ENCODE results near the gene TMEM132E.

Gene TMEM132E

DNA sequence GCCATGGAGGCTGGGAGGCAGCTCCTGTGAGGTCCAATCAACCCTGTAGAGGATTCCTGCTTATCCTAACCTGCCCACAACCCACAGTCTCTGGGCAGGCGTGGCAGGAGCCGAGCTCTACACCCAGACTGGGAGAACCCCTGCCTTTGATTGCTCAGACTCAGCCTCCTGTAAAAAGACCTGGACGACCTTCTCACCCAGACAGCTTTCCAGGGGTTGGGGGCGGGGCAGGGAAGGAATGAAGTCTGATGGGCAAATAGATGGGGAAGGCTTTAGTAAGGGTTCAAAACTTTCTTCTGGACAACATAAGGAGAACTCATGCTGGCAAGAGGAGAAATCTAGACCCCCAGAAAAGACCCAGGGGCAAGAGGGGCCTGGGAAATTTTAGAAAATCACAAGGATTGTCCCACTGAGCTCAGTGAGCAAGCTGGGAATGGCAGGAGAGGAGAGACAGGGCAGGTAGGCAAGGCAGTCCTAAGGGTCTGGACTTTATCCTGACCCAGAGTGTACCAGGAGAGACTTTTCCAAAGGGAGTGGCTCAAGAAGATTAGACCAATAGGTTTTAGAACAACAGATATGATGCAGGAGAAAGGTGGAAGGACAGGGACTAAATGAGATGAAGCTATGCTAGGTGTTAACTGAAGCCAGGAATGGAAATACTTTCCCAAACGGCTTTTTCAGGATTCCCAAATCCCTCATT, 70.8 kb downstream of the TMEM132E start:
- no peak overlapping the region for H3K4me3 ChIP-seq (ENCODE audit: low read depth, low read length)
- TF ChIP-seq, protein P1, sequence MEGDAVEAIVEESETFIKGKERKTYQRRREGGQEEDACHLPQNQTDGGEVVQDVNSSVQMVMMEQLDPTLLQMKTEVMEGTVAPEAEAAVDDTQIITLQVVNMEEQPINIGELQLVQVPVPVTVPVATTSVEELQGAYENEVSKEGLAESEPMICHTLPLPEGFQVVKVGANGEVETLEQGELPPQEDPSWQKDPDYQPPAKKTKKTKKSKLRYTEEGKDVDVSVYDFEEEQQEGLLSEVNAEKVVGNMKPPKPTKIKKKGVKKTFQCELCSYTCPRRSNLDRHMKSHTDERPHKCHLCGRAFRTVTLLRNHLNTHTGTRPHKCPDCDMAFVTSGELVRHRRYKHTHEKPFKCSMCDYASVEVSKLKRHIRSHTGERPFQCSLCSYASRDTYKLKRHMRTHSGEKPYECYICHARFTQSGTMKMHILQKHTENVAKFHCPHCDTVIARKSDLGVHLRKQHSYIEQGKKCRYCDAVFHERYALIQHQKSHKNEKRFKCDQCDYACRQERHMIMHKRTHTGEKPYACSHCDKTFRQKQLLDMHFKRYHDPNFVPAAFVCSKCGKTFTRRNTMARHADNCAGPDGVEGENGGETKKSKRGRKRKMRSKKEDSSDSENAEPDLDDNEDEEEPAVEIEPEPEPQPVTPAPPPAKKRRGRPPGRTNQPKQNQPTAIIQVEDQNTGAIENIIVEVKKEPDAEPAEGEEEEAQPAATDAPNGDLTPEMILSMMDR (IDR thresholded peaks at IDR 0.05; ENCODE audit: insufficient read depth, low read depth, low read length, missing control alignments) = no peak
- no peak for DNase-seq (ENCODE audit: low read depth)

DNA sequence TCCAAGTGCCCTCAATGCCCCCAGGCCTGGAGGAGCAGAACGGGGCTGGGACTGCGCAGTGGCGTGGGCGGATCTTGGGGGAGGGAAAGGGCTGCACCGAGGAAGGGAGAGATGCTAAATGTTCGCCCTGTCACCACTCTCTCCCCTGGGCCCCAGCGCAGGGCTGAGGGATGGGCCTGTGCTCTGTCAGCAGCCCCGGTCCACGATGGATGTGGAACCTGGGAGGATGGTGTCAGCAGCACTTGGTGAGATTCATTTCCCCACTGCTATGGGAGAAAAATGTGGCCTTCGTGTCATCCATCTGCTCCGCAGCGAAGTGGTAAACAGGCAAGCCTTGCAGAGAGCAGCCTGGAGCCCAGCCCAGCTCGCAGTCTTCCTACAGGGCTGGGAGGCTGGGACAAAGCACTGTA, 72.0 kb downstream of the TMEM132E start:
- H3K4me3 ChIP-seq (ENCODE audit: low read depth, low read length) = no peak overlapping the region
- DNase-seq (ENCODE audit: low read depth) = no peak
- TF ChIP-seq, protein P1 (IDR thresholded peaks at IDR 0.05; ENCODE audit: insufficient read depth, low read depth, low read length, missing control alignments) = no peak

DNA sequence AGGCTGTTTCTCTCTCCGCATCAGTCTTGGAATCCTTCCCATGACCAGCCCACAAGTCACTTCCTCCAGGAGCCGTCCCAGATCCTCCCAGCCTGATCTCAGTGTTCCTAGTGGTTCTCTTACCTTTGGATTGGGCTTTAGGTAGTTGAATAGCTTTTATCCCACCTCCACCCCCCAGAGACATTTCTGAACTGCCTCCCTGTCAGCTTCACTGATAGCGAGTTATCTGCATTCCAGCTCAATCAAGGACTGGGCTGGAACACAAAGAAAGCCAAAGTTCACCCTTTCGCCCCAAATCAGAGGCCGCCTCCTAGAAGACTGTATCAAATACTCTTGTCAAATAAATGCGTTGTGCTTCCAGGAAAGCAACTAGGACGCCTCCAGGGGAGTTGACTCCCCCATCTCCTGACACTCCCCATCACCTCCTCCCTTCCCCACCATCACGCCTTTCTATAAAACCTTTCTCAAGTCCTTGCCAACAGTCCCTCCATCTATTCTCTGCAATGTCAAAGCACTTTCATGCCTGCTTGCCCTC, 72.7 kb downstream of the TMEM132E start:
- H3K4me3 ChIP-seq (ENCODE audit: low read depth, low read length) = no peak overlapping the region
- DNase-seq (ENCODE audit: low read depth) = no peak
- TF ChIP-seq, protein P1 (IDR thresholded peaks at IDR 0.05; ENCODE audit: insufficient read depth, low read depth, low read length, missing control alignments) = no peak

DNA sequence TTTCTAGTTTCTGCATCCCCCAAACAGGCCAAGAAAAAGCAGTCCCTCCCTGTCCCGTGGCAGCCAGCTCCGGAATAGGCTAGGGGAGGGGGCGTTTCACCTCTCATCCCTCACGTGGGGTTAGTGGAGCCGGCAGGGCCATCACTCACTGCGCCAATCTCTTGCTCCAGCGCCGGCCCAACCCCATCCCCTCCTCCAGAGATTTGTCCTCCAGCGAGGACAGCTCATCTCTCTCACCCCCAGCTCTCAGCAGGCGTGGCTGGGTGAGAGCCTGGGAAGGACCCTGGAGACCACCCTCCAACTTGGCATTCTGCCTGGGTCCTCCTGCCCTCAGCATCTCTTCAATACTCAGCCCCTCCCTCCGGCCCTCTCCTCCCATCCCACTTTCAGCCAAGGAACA, 74.1 kb downstream of the TMEM132E start:
- TF ChIP-seq, protein P1 (IDR thresholded peaks at IDR 0.05; ENCODE audit: insufficient read depth, low read depth, low read length, missing control alignments) = no peak
- DNase-seq (ENCODE audit: low read depth) = no peak
- H3K4me3 ChIP-seq (ENCODE audit: low read depth, low read length) = no peak overlapping the region

DNA sequence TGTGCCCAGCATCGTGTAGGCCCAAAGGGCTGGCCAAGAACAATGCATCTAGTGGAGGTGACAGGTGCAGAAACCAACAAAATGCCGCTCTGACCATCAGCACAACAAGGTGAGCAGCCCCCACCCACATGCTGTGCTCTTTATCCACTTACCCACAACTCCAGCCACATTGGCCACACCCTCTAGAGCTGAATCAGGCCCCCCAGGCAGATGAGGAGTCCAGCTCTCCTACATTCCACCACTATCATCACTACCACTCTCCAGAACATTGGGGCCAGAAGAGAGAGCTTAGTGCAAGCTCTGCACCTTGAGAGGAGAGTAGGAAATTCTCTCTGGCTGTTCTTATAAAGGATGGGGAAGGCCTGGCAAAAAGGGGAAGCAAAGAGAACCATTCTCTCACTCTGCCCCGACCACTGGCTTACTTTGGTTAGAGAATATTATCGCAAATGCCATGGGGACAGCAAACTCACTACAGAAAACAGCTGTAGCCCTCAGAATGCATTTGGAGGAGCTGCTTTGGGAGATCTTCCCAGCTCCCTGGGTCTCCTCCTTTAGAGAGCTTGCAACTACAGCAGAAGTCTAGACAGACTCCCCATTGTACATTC, 75.0 kb downstream of the TMEM132E start:
- no peak for DNase-seq (ENCODE audit: low read depth)
- H3K4me3 ChIP-seq (ENCODE audit: low read depth, low read length) = no peak overlapping the region
- TF ChIP-seq, protein P1 (IDR thresholded peaks at IDR 0.05; ENCODE audit: insufficient read depth, low read depth, low read length, missing control alignments) = no peak

DNA sequence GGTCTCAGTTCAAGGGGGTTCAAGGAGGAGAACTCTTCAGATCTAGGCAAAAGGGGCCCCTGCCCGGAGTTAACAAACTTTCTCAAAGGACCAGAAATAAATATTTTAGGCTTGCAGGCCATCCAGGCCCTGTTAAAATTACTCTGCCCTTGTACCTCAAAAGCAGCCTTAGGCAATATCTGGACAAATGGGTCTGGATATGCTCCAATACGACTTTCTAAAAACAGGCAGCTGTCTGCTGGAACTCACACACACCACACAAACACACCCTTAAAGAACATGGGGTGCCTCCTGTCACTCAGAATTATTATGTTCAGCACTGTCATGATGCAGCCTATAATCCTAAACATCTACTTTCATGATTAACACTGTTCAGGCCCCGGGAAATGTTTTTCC, 75.5 kb downstream of the TMEM132E start:
- H3K4me3 ChIP-seq (ENCODE audit: low read depth, low read length) = no peak overlapping the region
- no peak for DNase-seq (ENCODE audit: low read depth)
- TF ChIP-seq, protein P1 (IDR thresholded peaks at IDR 0.05; ENCODE audit: insufficient read depth, low read depth, low read length, missing control alignments) = no peak
